Sigmoid colon (tissue), 4 donors: ENCODE measurements around the gene P2RY8.

Experiments
- CTCF ChIP-seq, 4 experiments: fragments of 450-650 bp in 3 of 4; fragments of 200-600 bp in 1 of 4; IDR thresholded peaks; one replicate each; pipeline ENCODE4 v1.5.1; 2016 to 2019; ENCODE audit warnings: antibody characterized with exemption in 4 of 4, mild to moderate bottlenecking in 3 of 4, moderate library complexity in 2 of 4
- EP300 ChIP-seq, 4 donors: sonication (generic); formaldehyde crosslinking; IDR thresholded peaks; one replicate each; pipeline ENCODE4 v1.6.1; 2017; ENCODE audit warnings: antibody characterized with exemption in 4 of 4
- POLR2A ChIP-seq, 2 donors: fragments of 450-650 bp; IDR thresholded peaks; one replicate each; pipeline ENCODE4 v1.6.1; 2016; ENCODE audit warnings: antibody characterized with exemption in 2 of 2, mild to moderate bottlenecking in 2 of 2, moderate library complexity in 2 of 2
- POLR2AphosphoS5 ChIP-seq, 4 donors: sonication (generic); formaldehyde crosslinking; IDR thresholded peaks; one replicate each; pipeline ENCODE4 v1.6.1; 2017; ENCODE audit warnings: antibody characterized with exemption in 4 of 4

- TF ChIP-seq CTCF (IDR thresholded peaks at IDR 0.05) (no peak), POLR2A (IDR thresholded peaks at IDR 0.05) (no peak), POLR2AphosphoS5 (IDR thresholded peaks at IDR 0.05) (no peak), EP300 (IDR thresholded peaks at IDR 0.05) (no peak)
These were observed 52.0 kb downstream of the P2RY8 start for GRCh38 chrX:1485033-1485432.
